GM21723 (cell line): ENCODE results near the gene SLC12A4.
"Not testable (repeated sequence)": the region's sequence is repeated elsewhere in the genome, so short reads cannot be mapped to it uniquely, and the experiment has no call there.

Experiments
- ATAC-seq: cut with Tn5 transposase; IDR thresholded peaks from one replicate; pipeline ENCODE4 v1.9.1; 2021; ENCODE audit warnings: mild to moderate bottlenecking, moderate library complexity; ENCODE audit not compliant: unreplicated experiment

SLC12A4 gene

GRCh38 chr16:67968400-67969253 is at the start of gene SLC12A4:
Gene SLC12A4 (minus strand): TSS chr16:67968637. CDS start chr16:67968553, 84 bp downstream.
- ATAC-seq, result peak; percentile 83

GRCh38 chr16:68015681-68016080 is 47.2 kb upstream of the SLC12A4 start, which contains the start of gene DPEP2NB:
Gene DPEP2NB (minus strand): TSS chr16:68015911. CDS start chr16:68015770, 141 bp downstream.
- no peak for ATAC-seq

- ATAC-seq, result no peak
Measured at GRCh38 chr16:68013440-68013839, 45.0 kb upstream of the SLC12A4 start.

- not testable (repeated sequence) for ATAC-seq
Measured at GRCh38 chr16:68009872-68010271, 41.4 kb upstream of the SLC12A4 start.

GRCh38 chr16:68009157-68009735 is 40.8 kb upstream of the SLC12A4 start:
- no peak for ATAC-seq

GRCh38 chr16:68005786-68006286 is 37.4 kb upstream of the SLC12A4 start:
- ATAC-seq, result no peak

GRCh38 chr16:68005211-68005610 is 36.8 kb upstream of the SLC12A4 start:
- no peak for ATAC-seq

GRCh38 chr16:68003031-68003430 is 34.6 kb upstream of the SLC12A4 start:
- no peak for ATAC-seq

GRCh38 chr16:68000450-68000849 is 32.0 kb upstream of the SLC12A4 start:
- ATAC-seq, result no peak

GRCh38 chr16:67999985-68000384 is 31.5 kb upstream of the SLC12A4 start:
- no peak for ATAC-seq

- ATAC-seq, result not testable (repeated sequence)
Measured at GRCh38 chr16:67998779-67999688, 30.6 kb upstream of the SLC12A4 start, which contains the start of gene DPEP2. Gene DPEP2 (minus strand): TSS chr16:67999484. CDS start chr16:67993212, 6,272 bp downstream.

- ATAC-seq, result not testable (repeated sequence)
Measured at GRCh38 chr16:67998231-67998778, 29.9 kb upstream of the SLC12A4 start.

- ATAC-seq, result no peak
Measured at GRCh38 chr16:67996666-67997065, 28.2 kb upstream of the SLC12A4 start.

- ATAC-seq, result no peak
Measured at GRCh38 chr16:67995423-67995822, 27.0 kb upstream of the SLC12A4 start.

GRCh38 chr16:67994040-67994408 is 25.6 kb upstream of the SLC12A4 start:
- ATAC-seq, result not testable (repeated sequence)

GRCh38 chr16:67993207-67994039 is 25.0 kb upstream of the SLC12A4 start:
- peak; percentile 58 for ATAC-seq

GRCh38 chr16:67992661-67993206 is 24.3 kb upstream of the SLC12A4 start:
- ATAC-seq, result no peak

GRCh38 chr16:67990018-67990386 is 21.6 kb upstream of the SLC12A4 start:
- no peak for ATAC-seq

- no peak for ATAC-seq
Measured at GRCh38 chr16:67989322-67990017, 21.0 kb upstream of the SLC12A4 start.
